Measurements from ENCODE around the gene ZCCHC7.
"Not testable (repeated sequence)": the region's sequence is repeated elsewhere in the genome, so short reads cannot be mapped to it uniquely, and the experiment has no call there.

Gene ZCCHC7

DNA sequence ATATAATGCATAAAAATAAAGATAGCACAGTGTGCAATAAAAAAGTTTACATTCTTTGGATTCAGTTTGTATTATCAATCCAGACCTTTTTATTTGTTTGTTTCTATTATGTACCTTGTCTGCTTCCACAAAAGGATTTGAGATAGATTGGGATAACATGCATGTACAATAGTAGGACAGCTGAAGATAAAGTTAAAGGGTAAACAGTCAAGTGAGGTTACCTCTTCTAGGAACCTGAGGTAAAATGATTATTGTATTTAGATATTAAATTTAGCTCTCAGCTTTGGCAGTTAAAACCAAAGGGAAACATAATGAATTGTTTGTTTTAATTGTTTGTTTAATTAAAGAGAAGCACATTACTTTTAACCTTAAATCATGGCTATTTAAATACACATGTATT is 81.7 kb downstream of the ZCCHC7 start:
- Mint-ChIP-seq H3K4me3 (no peak overlapping the region), H3K27ac (no peak overlapping the region)
- no peak for DNase-seq

DNA sequence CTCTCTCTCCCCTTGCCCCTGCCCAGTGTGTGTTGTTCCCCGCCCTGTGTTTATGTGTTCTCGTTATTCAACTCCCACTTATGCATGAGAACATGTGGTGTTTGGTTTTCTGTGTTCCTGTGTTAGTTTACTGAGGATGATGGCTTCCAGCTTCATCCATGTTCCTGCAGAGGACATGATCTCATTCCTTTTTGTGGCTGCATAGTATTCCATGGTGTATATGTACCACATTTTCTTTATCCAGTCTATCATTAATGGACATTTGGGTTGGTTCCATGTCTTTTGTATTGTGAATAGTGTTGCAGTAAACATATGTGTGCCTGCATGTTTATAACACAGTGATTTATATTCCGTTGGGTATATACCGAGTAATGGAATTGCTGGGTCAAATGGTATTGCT is 83.1 kb downstream of the ZCCHC7 start:
- not testable (repeated sequence) for H3K27me3 Mint-ChIP-seq (ENCODE audit: low read depth, poor library complexity); H3K4me3 Mint-ChIP-seq; H3K27ac Mint-ChIP-seq; DNase-seq
- Mint-ChIP-seq H3K9me3 (peaks cover 22% of the 10 kb centered on the region), H3K36me3 (ENCODE audit: low read depth) (peaks cover 56% of the 10 kb centered on the region), H3K4me1 (peaks cover 10% of the 10 kb centered on the region)

More for the DNA sequence above, 81.7 kb downstream of the ZCCHC7 start:
- peaks cover 46% of the 10 kb centered on the region for H3K36me3 Mint-ChIP-seq (ENCODE audit: low read depth)
- TF ChIP-seq, protein P1, sequence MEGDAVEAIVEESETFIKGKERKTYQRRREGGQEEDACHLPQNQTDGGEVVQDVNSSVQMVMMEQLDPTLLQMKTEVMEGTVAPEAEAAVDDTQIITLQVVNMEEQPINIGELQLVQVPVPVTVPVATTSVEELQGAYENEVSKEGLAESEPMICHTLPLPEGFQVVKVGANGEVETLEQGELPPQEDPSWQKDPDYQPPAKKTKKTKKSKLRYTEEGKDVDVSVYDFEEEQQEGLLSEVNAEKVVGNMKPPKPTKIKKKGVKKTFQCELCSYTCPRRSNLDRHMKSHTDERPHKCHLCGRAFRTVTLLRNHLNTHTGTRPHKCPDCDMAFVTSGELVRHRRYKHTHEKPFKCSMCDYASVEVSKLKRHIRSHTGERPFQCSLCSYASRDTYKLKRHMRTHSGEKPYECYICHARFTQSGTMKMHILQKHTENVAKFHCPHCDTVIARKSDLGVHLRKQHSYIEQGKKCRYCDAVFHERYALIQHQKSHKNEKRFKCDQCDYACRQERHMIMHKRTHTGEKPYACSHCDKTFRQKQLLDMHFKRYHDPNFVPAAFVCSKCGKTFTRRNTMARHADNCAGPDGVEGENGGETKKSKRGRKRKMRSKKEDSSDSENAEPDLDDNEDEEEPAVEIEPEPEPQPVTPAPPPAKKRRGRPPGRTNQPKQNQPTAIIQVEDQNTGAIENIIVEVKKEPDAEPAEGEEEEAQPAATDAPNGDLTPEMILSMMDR (IDR thresholded peaks at IDR 0.05) = no peak
- H3K27me3 Mint-ChIP-seq (ENCODE audit: low read depth, poor library complexity) = no peaks in the 10 kb centered on the region
- peaks cover 8% of the 10 kb centered on the region for H3K4me1 Mint-ChIP-seq
- H3K9me3 Mint-ChIP-seq = peaks cover 22% of the 10 kb centered on the region

DNA sequence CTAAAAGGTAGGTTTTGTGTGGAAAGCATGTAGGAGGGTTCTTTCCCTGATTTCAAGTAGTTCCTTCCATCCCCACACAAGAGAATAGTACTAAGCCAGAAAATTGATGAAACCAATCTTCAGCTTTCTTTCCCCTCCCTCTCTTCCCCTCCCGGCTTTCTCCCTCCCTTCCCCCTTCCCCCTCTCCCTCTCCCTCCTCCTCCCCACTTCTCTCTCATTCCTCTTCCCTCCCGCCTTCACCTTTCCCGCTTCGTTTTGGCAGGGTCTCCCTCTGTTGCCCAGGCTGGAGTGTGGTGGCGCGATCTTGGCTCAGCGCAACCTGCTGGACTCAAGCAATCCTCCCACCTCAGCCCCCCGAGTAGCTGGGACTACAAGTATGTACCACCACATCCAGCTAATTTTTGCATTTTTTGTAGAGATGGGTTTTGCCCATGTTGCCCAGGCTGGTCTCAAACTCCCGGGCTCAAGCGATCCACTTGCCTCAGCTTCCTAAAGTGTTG is 85.8 kb downstream of the ZCCHC7 start:
- H3K9me3 Mint-ChIP-seq = peaks cover 22% of the 10 kb centered on the region
- H3K4me3 Mint-ChIP-seq = no peak overlapping the region
- H3K27ac Mint-ChIP-seq = no peak overlapping the region
- H3K27me3 Mint-ChIP-seq (ENCODE audit: low read depth, poor library complexity) = no peaks in the 10 kb centered on the region
- peaks cover 11% of the 10 kb centered on the region for H3K4me1 Mint-ChIP-seq
- DNase-seq = no peak
- peaks cover 47% of the 10 kb centered on the region for H3K36me3 Mint-ChIP-seq (ENCODE audit: low read depth)
- TF ChIP-seq, protein P1 (IDR thresholded peaks at IDR 0.05) = no peak

DNA sequence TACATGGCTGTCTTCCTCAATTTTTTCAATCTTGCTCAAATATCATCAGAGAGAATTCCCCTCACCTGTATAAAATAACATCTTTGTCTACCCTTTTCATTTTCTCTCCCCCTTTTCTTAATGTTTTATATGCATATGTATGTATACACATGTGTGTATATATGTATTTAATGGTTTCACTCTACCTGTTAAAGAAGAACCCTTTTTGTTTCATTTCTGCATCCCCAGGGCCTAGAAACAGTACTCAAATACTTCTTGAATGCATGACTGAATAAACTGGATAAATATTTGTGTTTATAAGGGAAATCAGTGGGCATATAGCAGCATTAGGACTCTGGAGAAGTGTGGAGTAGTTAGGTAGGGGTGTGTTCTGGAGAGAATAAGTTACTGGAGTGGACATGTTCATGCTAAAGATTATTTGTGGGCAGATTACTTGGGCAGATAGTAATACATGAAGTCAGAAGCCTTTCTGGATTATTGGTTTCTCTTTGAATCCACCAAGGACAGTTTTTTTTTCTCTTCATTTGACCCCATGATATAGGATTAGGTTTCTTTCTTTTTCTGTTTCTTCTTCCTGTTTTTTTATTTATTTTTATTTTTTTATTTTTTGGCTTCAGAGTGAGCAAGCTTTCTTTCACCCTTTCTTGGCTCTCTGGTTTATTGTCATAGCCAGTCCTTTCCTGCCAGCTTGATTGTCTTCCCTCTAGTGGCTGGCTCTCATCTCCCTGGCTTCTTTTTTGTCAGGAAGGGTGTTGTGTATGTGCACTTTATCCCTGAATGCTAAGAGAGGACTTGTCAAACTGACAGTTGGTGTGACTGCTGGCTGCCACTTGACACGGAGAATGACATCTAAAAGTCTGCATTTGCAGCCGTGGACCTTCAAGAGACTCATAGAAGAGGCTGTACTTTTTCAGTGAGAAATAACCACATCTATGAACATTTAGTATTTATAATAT is 89.3 kb downstream of the ZCCHC7 start:
- H3K4me3 Mint-ChIP-seq = no peak overlapping the region

DNA sequence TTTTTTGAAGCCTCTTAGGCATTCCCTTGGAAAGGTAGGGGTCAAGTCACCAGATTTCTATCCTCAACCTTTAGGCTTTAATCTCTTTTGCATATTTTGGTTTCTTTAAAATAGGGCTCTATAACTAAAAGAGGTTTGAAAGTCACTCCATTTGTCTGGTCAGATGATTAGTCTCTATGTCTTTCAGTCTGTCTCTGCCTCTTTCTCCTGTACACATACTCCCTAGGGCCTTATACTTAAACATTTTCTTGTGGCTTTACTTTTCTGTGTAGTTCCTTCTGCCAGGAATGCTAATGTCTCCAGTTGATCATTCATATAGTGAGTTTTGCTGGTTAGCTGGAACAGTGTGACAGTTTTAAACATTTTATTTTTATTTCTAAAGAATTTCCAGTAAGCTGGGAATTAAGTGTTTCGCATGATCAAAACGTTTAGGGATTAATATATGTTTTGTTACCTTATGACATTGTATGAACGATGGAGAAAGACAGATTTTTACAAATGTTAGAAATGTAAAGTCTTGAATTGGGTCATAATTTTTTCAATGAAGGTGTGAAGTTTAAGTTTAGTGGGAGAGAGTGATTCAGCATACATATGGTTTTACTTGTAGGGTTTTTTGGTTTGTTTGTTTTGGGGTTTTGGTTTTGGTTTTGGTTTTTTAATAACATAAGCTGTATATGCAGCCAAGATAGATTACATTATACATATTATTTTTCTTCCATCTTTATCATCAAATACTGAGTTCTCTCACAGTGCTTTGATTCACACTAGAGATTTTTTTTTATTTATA is 90.6 kb downstream of the ZCCHC7 start:
- Mint-ChIP-seq H3K9me3 (no peaks in the 10 kb centered on the region), H3K36me3 (ENCODE audit: low read depth) (peaks cover 20% of the 10 kb centered on the region), H3K27me3 (ENCODE audit: low read depth, poor library complexity) (no peaks in the 10 kb centered on the region), H3K27ac (no peak overlapping the region), H3K4me1 (peaks cover 11% of the 10 kb centered on the region), H3K4me3 (no peak overlapping the region)
- no peak for DNase-seq
- TF ChIP-seq, protein P1 (IDR thresholded peaks at IDR 0.05) = no peak

More for the DNA sequence above, 89.3 kb downstream of the ZCCHC7 start:
- no peak for DNase-seq
- Mint-ChIP-seq H3K27ac (no peak overlapping the region), H3K36me3 (ENCODE audit: low read depth) (peaks cover 25% of the 10 kb centered on the region), H3K4me1 (peaks cover 11% of the 10 kb centered on the region), H3K9me3 (peaks cover 5% of the 10 kb centered on the region), H3K27me3 (ENCODE audit: low read depth, poor library complexity) (no peaks in the 10 kb centered on the region)
- TF ChIP-seq, protein P1 (IDR thresholded peaks at IDR 0.05) = no peak

DNA sequence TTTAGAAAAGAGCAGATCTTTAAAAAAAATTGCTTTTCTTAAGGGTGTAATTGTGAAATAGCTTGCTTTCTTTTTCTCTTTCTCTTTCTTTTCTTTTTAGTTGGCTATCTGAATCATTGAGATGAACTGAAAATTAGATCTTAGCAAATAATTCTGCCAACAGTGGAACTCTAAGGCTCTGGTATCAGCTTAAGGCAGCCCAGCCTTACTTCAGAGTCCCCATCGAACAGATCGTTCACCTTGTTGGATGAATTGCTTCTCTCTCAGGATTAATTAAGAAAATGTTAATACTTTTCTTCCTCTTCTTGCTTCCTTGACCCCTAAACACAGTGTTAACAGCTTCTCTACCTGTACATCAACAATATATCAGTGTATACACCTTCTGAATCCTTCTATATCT is 92.1 kb downstream of the ZCCHC7 start:
- no peaks in the 10 kb centered on the region for H3K9me3 Mint-ChIP-seq
- no peak overlapping the region for H3K4me3 Mint-ChIP-seq
- TF ChIP-seq, protein P1 (IDR thresholded peaks at IDR 0.05) = no peak
- H3K27me3 Mint-ChIP-seq (ENCODE audit: low read depth, poor library complexity) = no peaks in the 10 kb centered on the region
- no peak for DNase-seq
- peaks cover 11% of the 10 kb centered on the region for H3K36me3 Mint-ChIP-seq (ENCODE audit: low read depth)
- H3K4me1 Mint-ChIP-seq = peaks cover 11% of the 10 kb centered on the region
- no peak overlapping the region for H3K27ac Mint-ChIP-seq
